ENCODE data around the gene TRPM3.

Gene TRPM3

GRCh38 chr9:70588999-70589398 lies 532.4 kb downstream of the TRPM3 start:
- Histone ChIP-seq H3K27ac (ENCODE audit: extremely low read depth, low read depth, low read length) (no peak overlapping the region), H3K4me1 (ENCODE audit: control insufficient read depth, insufficient read depth, low read length) (no peaks in the 10 kb centered on the region), H3K4me3 (ENCODE audit: low read depth, low read length) (no peak overlapping the region), H3K36me3 (ENCODE audit: control insufficient read depth in 2 of 2, insufficient read depth in 1 of 2, low read length in 2 of 2) (no peaks in the 10 kb centered on the region), H3K9me3 (ENCODE audit: control insufficient read depth, insufficient read depth, low read depth, low read length) (no peaks in the 10 kb centered on the region)
- ChIA-PET POLR2A (no interaction called here), CTCF (interaction anchor here (0.6 to 0.7 kb wide), 2 partner anchors 51 to 103 kb away, joined by 3 read pairs; no protein-coding TSS in a partner anchor)
- TF ChIP-seq ZNF114 (tag by site-specific recombination; IDR thresholded peaks at IDR 0.05) (no peak), ZNF48 (tag by site-specific recombination; IDR thresholded peaks at IDR 0.05) (no peak), ZNF600 (tag by site-specific recombination; IDR thresholded peaks at IDR 0.05) (no peak), IKZF3 (tag by site-specific recombination; IDR thresholded peaks at IDR 0.05) (no peak), ZBTB1 (tag by site-specific recombination; IDR thresholded peaks at IDR 0.05) (no peak), ZNF639 (tag by site-specific recombination; IDR thresholded peaks at IDR 0.05) (no peak), ZNF629 (tag by site-specific recombination; IDR thresholded peaks at IDR 0.05) (no peak), ZNF311 (tag by site-specific recombination; IDR thresholded peaks at IDR 0.05; ENCODE audit: borderline replicate concordance) (no peak), ZNF350 (tag by site-specific recombination; IDR thresholded peaks at IDR 0.05) (no peak), ZNF398 (tag by site-specific recombination; IDR thresholded peaks at IDR 0.05) (no peak), ZSCAN30 (tag by site-specific recombination; IDR thresholded peaks at IDR 0.05) (no peak), ZNF692 (tag by site-specific recombination; IDR thresholded peaks at IDR 0.05) (no peak), ZNF658 (tag by site-specific recombination; IDR thresholded peaks at IDR 0.05) (no peak), MYNN (tag by site-specific recombination; IDR thresholded peaks at IDR 0.05; ENCODE audit: borderline replicate concordance) (no peak), KLF9 (tag by site-specific recombination; IDR thresholded peaks at IDR 0.05; ENCODE audit: low read depth) (no peak), ZNF292 (tag by site-specific recombination; IDR thresholded peaks at IDR 0.05; ENCODE audit: borderline replicate concordance, low read depth) (no peak), PRDM6 (tag by site-specific recombination; IDR thresholded peaks at IDR 0.05) (no peak)

GRCh38 chr9:70588381-70588780 lies 533.0 kb downstream of the TRPM3 start:
- POLR2A ChIA-PET: no interaction called here
- H3K9me3 ChIP-seq (ENCODE audit: control insufficient read depth, insufficient read depth, low read depth, low read length): no peaks in the 10 kb centered on the region
- no peak overlapping the region for H3K4me3 ChIP-seq (ENCODE audit: low read depth, low read length)
- no peaks in the 10 kb centered on the region for H3K36me3 ChIP-seq (ENCODE audit: control insufficient read depth in 2 of 2, insufficient read depth in 1 of 2, low read length in 2 of 2)
- H3K27ac ChIP-seq (ENCODE audit: extremely low read depth, low read depth, low read length): no peak overlapping the region
- no peaks in the 10 kb centered on the region for H3K4me1 ChIP-seq (ENCODE audit: control insufficient read depth, insufficient read depth, low read length)
- CTCF ChIA-PET: interaction anchor here (0.6 to 0.7 kb wide), 2 partner anchors 52 to 102 kb away, joined by 3 read pairs; no protein-coding TSS in a partner anchor
- TF ChIP-seq ZNF610 (tag by site-specific recombination; IDR thresholded peaks at IDR 0.05; ENCODE audit: borderline replicate concordance) (no peak), ZBTB8A (tag by site-specific recombination; IDR thresholded peaks at IDR 0.05) (no peak), ZNF302 (tag by site-specific recombination; IDR thresholded peaks at IDR 0.05; ENCODE audit: low read depth) (no peak), ZNF785 (tag by site-specific recombination; IDR thresholded peaks at IDR 0.05) (no peak), ZNF561 (tag by site-specific recombination; IDR thresholded peaks at IDR 0.05; ENCODE audit: borderline replicate concordance) (no peak), IKZF3 (tag by site-specific recombination; IDR thresholded peaks at IDR 0.05) (no peak), ZIC2 (tag by site-specific recombination; IDR thresholded peaks at IDR 0.05) (no peak), ZNF571 (tag by site-specific recombination; IDR thresholded peaks at IDR 0.05) (no peak)
